Keratinocyte (primary cell): ENCODE results near the gene KTN1.

Experiments used
- EZH2 ChIP-seq: IDR thresholded peaks from one replicate; pipeline ENCODE4 v1.6.1; 2012; ENCODE audit warnings: inconsistent platforms, mild to moderate bottlenecking, low read length, moderate library complexity
- TF ChIP-seq, protein P1 (sequence below), 3 experiments: IDR thresholded peaks in 1 of 3; conservative IDR thresholded peaks in 1 of 3; optimal IDR thresholded peaks in 1 of 3; 2 replicates in 2 of 3; 3 replicates in 1 of 3; pipeline versions ENCODE3 to v1.5.1; 2011; ENCODE audit warnings: low read length in 3 of 3, mild to moderate bottlenecking in 3 of 3, moderate library complexity in 2 of 3, control low read depth in 1 of 3, inconsistent platforms in 1 of 3; ENCODE audit not compliant: insufficient read depth in 2 of 3; ENCODE audit errors: extremely low read depth in 1 of 3

DNA sequence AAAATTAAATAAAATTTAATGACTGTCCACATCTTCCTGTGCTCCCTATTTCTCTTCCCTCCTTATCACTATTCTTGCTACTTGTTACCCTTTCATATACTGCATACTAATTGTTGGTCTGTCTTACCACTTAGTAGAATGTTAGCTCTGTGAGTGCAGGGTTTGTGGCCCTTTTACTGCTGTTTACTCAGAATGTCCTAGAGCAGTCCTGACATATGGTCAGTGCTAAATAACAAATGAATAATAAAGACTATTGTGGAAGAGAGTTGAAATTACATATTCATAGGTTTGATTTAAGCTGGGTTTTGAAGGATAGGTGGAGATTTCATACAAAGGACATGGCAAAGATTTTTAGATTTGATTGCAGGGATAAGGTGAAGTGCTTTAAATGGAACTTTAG lies 24.5 kb downstream of the KTN1 start:
- TF ChIP-seq, protein P1, sequence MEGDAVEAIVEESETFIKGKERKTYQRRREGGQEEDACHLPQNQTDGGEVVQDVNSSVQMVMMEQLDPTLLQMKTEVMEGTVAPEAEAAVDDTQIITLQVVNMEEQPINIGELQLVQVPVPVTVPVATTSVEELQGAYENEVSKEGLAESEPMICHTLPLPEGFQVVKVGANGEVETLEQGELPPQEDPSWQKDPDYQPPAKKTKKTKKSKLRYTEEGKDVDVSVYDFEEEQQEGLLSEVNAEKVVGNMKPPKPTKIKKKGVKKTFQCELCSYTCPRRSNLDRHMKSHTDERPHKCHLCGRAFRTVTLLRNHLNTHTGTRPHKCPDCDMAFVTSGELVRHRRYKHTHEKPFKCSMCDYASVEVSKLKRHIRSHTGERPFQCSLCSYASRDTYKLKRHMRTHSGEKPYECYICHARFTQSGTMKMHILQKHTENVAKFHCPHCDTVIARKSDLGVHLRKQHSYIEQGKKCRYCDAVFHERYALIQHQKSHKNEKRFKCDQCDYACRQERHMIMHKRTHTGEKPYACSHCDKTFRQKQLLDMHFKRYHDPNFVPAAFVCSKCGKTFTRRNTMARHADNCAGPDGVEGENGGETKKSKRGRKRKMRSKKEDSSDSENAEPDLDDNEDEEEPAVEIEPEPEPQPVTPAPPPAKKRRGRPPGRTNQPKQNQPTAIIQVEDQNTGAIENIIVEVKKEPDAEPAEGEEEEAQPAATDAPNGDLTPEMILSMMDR (optimal IDR thresholded peaks at IDR 0.05 in 1 of 3, IDR thresholded peaks at IDR 0.05 in 1 of 3, conservative IDR thresholded peaks at IDR 0.05 in 1 of 3; ENCODE audit: extremely low read depth in 1 of 3, insufficient read depth in 2 of 3, low read length in 3 of 3) = no peak
- no peak for TF ChIP-seq EZH2
